H1 (cell line): ENCODE measurements around the gene OR5B2. TPM values are rescaled to one million over a fixed set of nuclear protein-coding genes. Genes with fewer than 3 reads are reported as not detected.

Experiments
- ASH2L ChIP-seq: fragments of 200-600, 300-600 bp; sonication (generic); IDR thresholded peaks from one replicate; pipeline ENCODE4 v1.7.1; 2017; ENCODE audit warnings: low read length
- CHD1 ChIP-seq: IDR thresholded peaks from 2 replicates; pipeline ENCODE4 v1.6.1; 2012; ENCODE audit warnings: low read depth, low read length, improper control_type of control experiment
- PHF8 ChIP-seq: fragments of 200-600 bp; sonication (generic); conservative IDR thresholded peaks from 2 replicates; pipeline ENCODE4 v1.7.1; 2012; ENCODE audit warnings: low read depth, mild to moderate bottlenecking, inconsistent platforms, low read length, moderate library complexity
- SIX5 ChIP-seq: IDR thresholded peaks from 2 replicates; pipeline ENCODE4 v1.6.1; 2011; ENCODE audit warnings: mild to moderate bottlenecking, low read depth, low read length
- SP2 ChIP-seq: IDR thresholded peaks from 2 replicates; pipeline ENCODE4 v1.6.1; 2012; ENCODE audit warnings: mild to moderate bottlenecking, low read length, inconsistent platforms
- SP4 ChIP-seq: IDR thresholded peaks from 2 replicates; pipeline ENCODE4 v1.6.1; 2012; ENCODE audit warnings: low read length, inconsistent platforms
- polyA plus RNA-seq, 7 experiments: library from polyadenylated mRNA; depleted of rRNA in 3 of 7; stranded (reverse) in 5 of 7; unstranded in 2 of 7; fragments of >200 nt in 5 of 7; fragments of 200-250 nt in 2 of 7; gene quantifications; 1 replicate in 5 of 7; 2 replicates in 1 of 7; 4 replicates in 1 of 7; pipeline versions ENCODE4 v1.2.1 to v1.2.3, GENCODE V29; 2011 to 2013; ENCODE audit warnings: missing spikeins in 2 of 7, mixed read lengths in 2 of 7
- total RNA-seq: library from RNA; stranded (reverse); fragmentation: NEBNext Ultra II Directional; extraction: Animal tissue kit (Norgen Biotek cat#: 25700); gene quantifications from 2 replicates; pipeline ENCODE4 v1.2.1, GENCODE V29; 2021
- TF ChIP-seq, protein P1 (sequence below): fragments of 300-600 bp; sonication (generic); IDR thresholded peaks from 2 replicates; pipeline ENCODE4 v1.7.1; 2012; ENCODE audit warnings: low read length, moderate library complexity, mild to moderate bottlenecking, inconsistent platforms; ENCODE audit not compliant: insufficient replicate concordance
- TF ChIP-seq, protein P2 (sequence below): IDR thresholded peaks from 2 replicates; pipeline ENCODE4 v1.6.1; 2012; ENCODE audit warnings: low read length, inconsistent platforms
- TF ChIP-seq, protein P3 (sequence below): IDR thresholded peaks from 2 replicates; pipeline ENCODE4 v1.6.1; 2012; ENCODE audit warnings: inconsistent platforms

OR5B2 gene
- total and polyA plus RNA-seq, 2 of the 8 experiments (the other 6 are each of a cell fraction or from before 2014, with no cell fraction given): 0.06 TPM; not detected in 1

DNA sequence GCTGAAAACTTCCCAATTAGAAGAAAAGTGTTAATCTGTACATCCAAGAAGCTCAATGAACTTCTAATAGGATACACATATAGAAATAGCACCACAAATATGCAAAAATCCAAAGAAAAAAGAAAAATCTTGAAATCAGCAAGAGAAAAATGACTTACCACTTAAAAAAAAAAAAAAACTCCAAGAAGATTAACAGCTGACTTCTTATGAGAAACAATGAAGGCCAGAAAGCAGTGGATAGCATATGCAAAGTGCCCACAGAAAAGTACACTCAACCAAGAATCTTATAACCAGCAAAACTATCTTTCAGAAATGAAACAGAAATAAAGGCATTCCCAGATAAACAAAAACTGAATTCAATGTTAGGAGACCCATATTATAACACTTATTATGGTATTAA, 44.0 kb upstream of the OR5B2 start (continued):
- TF ChIP-seq, protein P1, sequence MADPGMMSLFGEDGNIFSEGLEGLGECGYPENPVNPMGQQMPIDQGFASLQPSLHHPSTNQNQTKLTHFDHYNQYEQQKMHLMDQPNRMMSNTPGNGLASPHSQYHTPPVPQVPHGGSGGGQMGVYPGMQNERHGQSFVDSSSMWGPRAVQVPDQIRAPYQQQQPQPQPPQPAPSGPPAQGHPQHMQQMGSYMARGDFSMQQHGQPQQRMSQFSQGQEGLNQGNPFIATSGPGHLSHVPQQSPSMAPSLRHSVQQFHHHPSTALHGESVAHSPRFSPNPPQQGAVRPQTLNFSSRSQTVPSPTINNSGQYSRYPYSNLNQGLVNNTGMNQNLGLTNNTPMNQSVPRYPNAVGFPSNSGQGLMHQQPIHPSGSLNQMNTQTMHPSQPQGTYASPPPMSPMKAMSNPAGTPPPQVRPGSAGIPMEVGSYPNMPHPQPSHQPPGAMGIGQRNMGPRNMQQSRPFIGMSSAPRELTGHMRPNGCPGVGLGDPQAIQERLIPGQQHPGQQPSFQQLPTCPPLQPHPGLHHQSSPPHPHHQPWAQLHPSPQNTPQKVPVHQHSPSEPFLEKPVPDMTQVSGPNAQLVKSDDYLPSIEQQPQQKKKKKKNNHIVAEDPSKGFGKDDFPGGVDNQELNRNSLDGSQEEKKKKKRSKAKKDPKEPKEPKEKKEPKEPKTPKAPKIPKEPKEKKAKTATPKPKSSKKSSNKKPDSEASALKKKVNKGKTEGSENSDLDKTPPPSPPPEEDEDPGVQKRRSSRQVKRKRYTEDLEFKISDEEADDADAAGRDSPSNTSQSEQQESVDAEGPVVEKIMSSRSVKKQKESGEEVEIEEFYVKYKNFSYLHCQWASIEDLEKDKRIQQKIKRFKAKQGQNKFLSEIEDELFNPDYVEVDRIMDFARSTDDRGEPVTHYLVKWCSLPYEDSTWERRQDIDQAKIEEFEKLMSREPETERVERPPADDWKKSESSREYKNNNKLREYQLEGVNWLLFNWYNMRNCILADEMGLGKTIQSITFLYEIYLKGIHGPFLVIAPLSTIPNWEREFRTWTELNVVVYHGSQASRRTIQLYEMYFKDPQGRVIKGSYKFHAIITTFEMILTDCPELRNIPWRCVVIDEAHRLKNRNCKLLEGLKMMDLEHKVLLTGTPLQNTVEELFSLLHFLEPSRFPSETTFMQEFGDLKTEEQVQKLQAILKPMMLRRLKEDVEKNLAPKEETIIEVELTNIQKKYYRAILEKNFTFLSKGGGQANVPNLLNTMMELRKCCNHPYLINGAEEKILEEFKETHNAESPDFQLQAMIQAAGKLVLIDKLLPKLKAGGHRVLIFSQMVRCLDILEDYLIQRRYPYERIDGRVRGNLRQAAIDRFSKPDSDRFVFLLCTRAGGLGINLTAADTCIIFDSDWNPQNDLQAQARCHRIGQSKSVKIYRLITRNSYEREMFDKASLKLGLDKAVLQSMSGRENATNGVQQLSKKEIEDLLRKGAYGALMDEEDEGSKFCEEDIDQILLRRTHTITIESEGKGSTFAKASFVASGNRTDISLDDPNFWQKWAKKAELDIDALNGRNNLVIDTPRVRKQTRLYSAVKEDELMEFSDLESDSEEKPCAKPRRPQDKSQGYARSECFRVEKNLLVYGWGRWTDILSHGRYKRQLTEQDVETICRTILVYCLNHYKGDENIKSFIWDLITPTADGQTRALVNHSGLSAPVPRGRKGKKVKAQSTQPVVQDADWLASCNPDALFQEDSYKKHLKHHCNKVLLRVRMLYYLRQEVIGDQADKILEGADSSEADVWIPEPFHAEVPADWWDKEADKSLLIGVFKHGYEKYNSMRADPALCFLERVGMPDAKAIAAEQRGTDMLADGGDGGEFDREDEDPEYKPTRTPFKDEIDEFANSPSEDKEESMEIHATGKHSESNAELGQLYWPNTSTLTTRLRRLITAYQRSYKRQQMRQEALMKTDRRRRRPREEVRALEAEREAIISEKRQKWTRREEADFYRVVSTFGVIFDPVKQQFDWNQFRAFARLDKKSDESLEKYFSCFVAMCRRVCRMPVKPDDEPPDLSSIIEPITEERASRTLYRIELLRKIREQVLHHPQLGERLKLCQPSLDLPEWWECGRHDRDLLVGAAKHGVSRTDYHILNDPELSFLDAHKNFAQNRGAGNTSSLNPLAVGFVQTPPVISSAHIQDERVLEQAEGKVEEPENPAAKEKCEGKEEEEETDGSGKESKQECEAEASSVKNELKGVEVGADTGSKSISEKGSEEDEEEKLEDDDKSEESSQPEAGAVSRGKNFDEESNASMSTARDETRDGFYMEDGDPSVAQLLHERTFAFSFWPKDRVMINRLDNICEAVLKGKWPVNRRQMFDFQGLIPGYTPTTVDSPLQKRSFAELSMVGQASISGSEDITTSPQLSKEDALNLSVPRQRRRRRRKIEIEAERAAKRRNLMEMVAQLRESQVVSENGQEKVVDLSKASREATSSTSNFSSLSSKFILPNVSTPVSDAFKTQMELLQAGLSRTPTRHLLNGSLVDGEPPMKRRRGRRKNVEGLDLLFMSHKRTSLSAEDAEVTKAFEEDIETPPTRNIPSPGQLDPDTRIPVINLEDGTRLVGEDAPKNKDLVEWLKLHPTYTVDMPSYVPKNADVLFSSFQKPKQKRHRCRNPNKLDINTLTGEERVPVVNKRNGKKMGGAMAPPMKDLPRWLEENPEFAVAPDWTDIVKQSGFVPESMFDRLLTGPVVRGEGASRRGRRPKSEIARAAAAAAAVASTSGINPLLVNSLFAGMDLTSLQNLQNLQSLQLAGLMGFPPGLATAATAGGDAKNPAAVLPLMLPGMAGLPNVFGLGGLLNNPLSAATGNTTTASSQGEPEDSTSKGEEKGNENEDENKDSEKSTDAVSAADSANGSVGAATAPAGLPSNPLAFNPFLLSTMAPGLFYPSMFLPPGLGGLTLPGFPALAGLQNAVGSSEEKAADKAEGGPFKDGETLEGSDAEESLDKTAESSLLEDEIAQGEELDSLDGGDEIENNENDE: no peak
- TF ChIP-seq PHF8: no peak
- TF ChIP-seq SP4: no peak
- no peak for TF ChIP-seq ASH2L
- no peak for TF ChIP-seq SP2
- TF ChIP-seq CHD1: no peak
- no peak for TF ChIP-seq SIX5
- TF ChIP-seq, protein P2, sequence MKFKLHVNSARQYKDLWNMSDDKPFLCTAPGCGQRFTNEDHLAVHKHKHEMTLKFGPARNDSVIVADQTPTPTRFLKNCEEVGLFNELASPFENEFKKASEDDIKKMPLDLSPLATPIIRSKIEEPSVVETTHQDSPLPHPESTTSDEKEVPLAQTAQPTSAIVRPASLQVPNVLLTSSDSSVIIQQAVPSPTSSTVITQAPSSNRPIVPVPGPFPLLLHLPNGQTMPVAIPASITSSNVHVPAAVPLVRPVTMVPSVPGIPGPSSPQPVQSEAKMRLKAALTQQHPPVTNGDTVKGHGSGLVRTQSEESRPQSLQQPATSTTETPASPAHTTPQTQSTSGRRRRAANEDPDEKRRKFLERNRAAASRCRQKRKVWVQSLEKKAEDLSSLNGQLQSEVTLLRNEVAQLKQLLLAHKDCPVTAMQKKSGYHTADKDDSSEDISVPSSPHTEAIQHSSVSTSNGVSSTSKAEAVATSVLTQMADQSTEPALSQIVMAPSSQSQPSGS: no peak
- TF ChIP-seq, protein P3, sequence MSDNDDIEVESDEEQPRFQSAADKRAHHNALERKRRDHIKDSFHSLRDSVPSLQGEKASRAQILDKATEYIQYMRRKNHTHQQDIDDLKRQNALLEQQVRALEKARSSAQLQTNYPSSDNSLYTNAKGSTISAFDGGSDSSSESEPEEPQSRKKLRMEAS: no peak
